Vagina (tissue), 2 donors: ENCODE data around the gene RPS3. TPM values are rescaled to one million over a fixed set of nuclear protein-coding genes. Genes with fewer than 3 reads are reported as not detected.

Source experiments
- DNase-seq, 2 donors: peaks; one replicate each; pipeline ENCODE4 v3.0.0-alpha.2; 2017; ENCODE audit errors: extremely low spot score in 2 of 2
- H3K27ac ChIP-seq: fragments of 200-600 bp; sonication (generic); one replicate; pipeline ENCODE4 v1.5.1; 2019
- H3K27me3 ChIP-seq: fragments of 200-600 bp; sonication (generic); one replicate; pipeline ENCODE4 v1.5.1; 2019
- H3K36me3 ChIP-seq, 2 donors: fragments of 200-600 bp; sonication (generic); one replicate each; pipeline ENCODE4 v1.5.1; 2017 to 2019
- H3K4me1 ChIP-seq: fragments of 200-600 bp; sonication (generic); one replicate; pipeline ENCODE4 v1.5.1; 2019
- H3K4me3 ChIP-seq, 2 donors: fragments of 200-600 bp; sonication (generic); 1 replicate in 1 of 2; 2 replicates in 1 of 2; pipeline ENCODE4 v1.5.1; 2016 to 2019
- H3K9me3 ChIP-seq: fragments of 200-600 bp; sonication (generic); one replicate; pipeline ENCODE4 v1.5.1; 2019
- CTCF ChIP-seq, 3 experiments: fragments of 450-650 bp in 2 of 3; fragments of 200-600 bp in 1 of 3; sonication (generic) in 1 of 3; IDR thresholded peaks; one replicate each; pipeline ENCODE4 v1.5.1; 2017 to 2019; ENCODE audit warnings: antibody characterized with exemption in 3 of 3, mild to moderate bottlenecking in 2 of 3, moderate library complexity in 2 of 3
- POLR2A ChIP-seq, 2 donors: fragments of 450-650 bp; IDR thresholded peaks; one replicate each; pipeline ENCODE4 v1.6.1; 2017; ENCODE audit warnings: antibody characterized with exemption in 2 of 2, mild to moderate bottlenecking in 2 of 2, moderate library complexity in 2 of 2
- POLR2AphosphoS5 ChIP-seq, 2 donors: sonication (generic); formaldehyde crosslinking; IDR thresholded peaks; one replicate each; pipeline ENCODE4 v1.9.0; 2017; ENCODE audit warnings: antibody characterized with exemption in 2 of 2, mild to moderate bottlenecking in 2 of 2, low read depth in 1 of 2; ENCODE audit not compliant: insufficient read depth in 1 of 2
- intact Hi-C: fragments of 100-400 bp; cut with DNase I; formaldehyde crosslinking; loops from one replicate; pipeline ENCODE4 v1.15.1; 2023
- total RNA-seq: library from RNA; depleted of rRNA; stranded (reverse); fragments of >200 nt; gene quantifications from one replicate; pipeline ENCODE4 v1.2.3, GENCODE V29; 2016

Gene RPS3
- total RNA-seq, 1 donor from 2014 or later = 1,625 TPM

GRCh38 chr11:75398906-75399305 lies 412 bp upstream of the RPS3 start:
- H3K27ac ChIP-seq = peak overlapping the region; percentile 88
- no peak for TF ChIP-seq POLR2AphosphoS5 (IDR thresholded peaks at IDR 0.05; ENCODE audit: insufficient read depth in 1 of 2, low read depth in 1 of 2)
- no peak for TF ChIP-seq CTCF (IDR thresholded peaks at IDR 0.05)
- no peak for TF ChIP-seq POLR2A (IDR thresholded peaks at IDR 0.05)
- intact Hi-C loops = no loop called here
- H3K4me3 ChIP-seq = peak overlapping the region in 1 of 2 donors; percentile 67
- DNase-seq = no peak
- no peaks in the 10 kb centered on the region for H3K27me3 ChIP-seq
- H3K4me1 ChIP-seq = peaks cover 27% of the 10 kb centered on the region
- no peaks in the 10 kb centered on the region for H3K9me3 ChIP-seq
- H3K36me3 ChIP-seq = peaks cover 0 to 28% of the 10 kb centered on the region in 2 donors

GRCh38 chr11:75400146-75400865 lies 988 bp downstream of the RPS3 start:
- TF ChIP-seq POLR2A (IDR thresholded peaks at IDR 0.05) (no peak), CTCF (IDR thresholded peaks at IDR 0.05) (no peak), POLR2AphosphoS5 (IDR thresholded peaks at IDR 0.05; ENCODE audit: insufficient read depth in 1 of 2, low read depth in 1 of 2) (no peak)
- DNase-seq = no peak

GRCh38 chr11:75402002-75402773 lies 2.9 kb downstream of the RPS3 start:
- Histone ChIP-seq H3K36me3 (peaks cover 0 to 52% of the 10 kb centered on the region in 2 donors), H3K27ac (no peak overlapping the region), H3K4me1 (peaks cover 27% of the 10 kb centered on the region), H3K4me3 (no peak overlapping the region), H3K27me3 (no peaks in the 10 kb centered on the region), H3K9me3 (no peaks in the 10 kb centered on the region)
- DNase-seq = no peak
- intact Hi-C loops = no loop called here
- TF ChIP-seq POLR2A (IDR thresholded peaks at IDR 0.05) (no peak), CTCF (IDR thresholded peaks at IDR 0.05) (no peak), POLR2AphosphoS5 (IDR thresholded peaks at IDR 0.05; ENCODE audit: insufficient read depth in 1 of 2, low read depth in 1 of 2) (no peak)

More at GRCh38 chr11:75400146-75400865, 988 bp downstream of the RPS3 start:
- Histone ChIP-seq H3K27ac (peak overlapping the region; percentile 88), H3K36me3 (peaks cover 0 to 42% of the 10 kb centered on the region in 2 donors), H3K4me1 (peaks cover 27% of the 10 kb centered on the region), H3K4me3 (peak overlapping the region; percentile 67 to 89), H3K27me3 (no peaks in the 10 kb centered on the region), H3K9me3 (no peaks in the 10 kb centered on the region)
- intact Hi-C loops = no loop called here

- Histone ChIP-seq H3K4me3 (no peak overlapping the region), H3K27me3 (no peaks in the 10 kb centered on the region), H3K9me3 (no peaks in the 10 kb centered on the region), H3K27ac (no peak overlapping the region), H3K36me3 (peaks cover 0 to 56% of the 10 kb centered on the region in 2 donors), H3K4me1 (peaks cover 27% of the 10 kb centered on the region)
- DNase-seq = no peak
- no peak for TF ChIP-seq POLR2AphosphoS5 (IDR thresholded peaks at IDR 0.05; ENCODE audit: insufficient read depth in 1 of 2, low read depth in 1 of 2)
- TF ChIP-seq POLR2A (IDR thresholded peaks at IDR 0.05) = no peak
- TF ChIP-seq CTCF (IDR thresholded peaks at IDR 0.05) = no peak
- intact Hi-C loops = no loop called here
These were observed 3.7 kb downstream of the RPS3 start for GRCh38 chr11:75403037-75403436.
